Sigmoid colon (tissue), 4 donors: Measurements from ENCODE around the gene TNF.

Experiments
- EP300 ChIP-seq, 4 donors: sonication (generic); formaldehyde crosslinking; IDR thresholded peaks; one replicate each; pipeline ENCODE4 v1.6.1; 2017; ENCODE audit warnings: antibody characterized with exemption in 4 of 4
- POLR2A ChIP-seq, 2 donors: fragments of 450-650 bp; IDR thresholded peaks; one replicate each; pipeline ENCODE4 v1.6.1; 2016; ENCODE audit warnings: antibody characterized with exemption in 2 of 2, mild to moderate bottlenecking in 2 of 2, moderate library complexity in 2 of 2
- POLR2AphosphoS5 ChIP-seq, 4 donors: sonication (generic); formaldehyde crosslinking; IDR thresholded peaks; one replicate each; pipeline ENCODE4 v1.6.1; 2017; ENCODE audit warnings: antibody characterized with exemption in 4 of 4
- TF ChIP-seq, protein P1 (sequence below), 4 experiments: fragments of 450-650 bp in 3 of 4; fragments of 200-600 bp in 1 of 4; IDR thresholded peaks; one replicate each; pipeline ENCODE4 v1.5.1; 2016 to 2019; ENCODE audit warnings: antibody characterized with exemption in 4 of 4, mild to moderate bottlenecking in 3 of 4, moderate library complexity in 2 of 4

DNA sequence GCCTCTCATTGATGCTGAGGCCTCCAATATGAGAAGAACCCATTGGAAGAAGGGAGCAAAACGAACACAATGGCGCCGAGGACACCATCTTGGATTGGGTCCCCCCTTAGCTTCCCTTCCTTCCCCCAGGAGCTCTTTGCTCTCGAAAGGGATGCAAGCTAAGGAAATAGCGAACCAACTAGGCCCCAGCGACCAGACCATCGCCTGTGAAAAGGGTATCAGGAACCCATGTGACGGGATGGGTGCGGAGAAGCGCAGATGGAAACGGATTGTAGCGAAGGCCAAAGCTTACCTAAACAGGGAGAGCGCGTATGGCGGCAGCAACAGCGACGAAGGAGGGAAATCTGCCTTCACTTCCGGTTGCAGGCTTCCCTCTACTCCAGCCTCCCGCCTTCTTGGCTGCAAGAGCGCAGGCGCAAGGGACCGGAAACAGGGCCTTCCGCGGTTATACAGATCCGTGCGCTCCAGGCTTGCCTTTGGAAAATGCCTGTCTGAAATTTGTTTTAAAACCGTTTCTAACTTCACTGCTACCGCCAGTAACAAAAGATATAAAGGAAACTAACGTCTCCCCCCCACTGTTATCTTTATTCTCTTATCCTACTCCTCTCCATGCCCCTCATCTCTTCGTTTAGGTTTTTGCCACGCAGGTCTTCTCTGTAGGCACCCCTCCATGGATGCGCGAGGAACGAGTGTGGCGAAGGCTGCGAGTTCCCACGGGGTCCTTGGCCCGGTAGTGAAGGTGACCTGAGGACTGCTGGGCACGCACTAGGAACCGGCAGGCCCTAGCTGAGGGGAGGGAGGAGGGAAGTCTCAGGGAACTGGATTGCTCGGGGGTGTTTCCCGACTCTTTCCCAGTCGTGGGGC lies 33.5 kb upstream of the TNF start, which contains the start of gene DDX39B:
- TF ChIP-seq, protein P1, sequence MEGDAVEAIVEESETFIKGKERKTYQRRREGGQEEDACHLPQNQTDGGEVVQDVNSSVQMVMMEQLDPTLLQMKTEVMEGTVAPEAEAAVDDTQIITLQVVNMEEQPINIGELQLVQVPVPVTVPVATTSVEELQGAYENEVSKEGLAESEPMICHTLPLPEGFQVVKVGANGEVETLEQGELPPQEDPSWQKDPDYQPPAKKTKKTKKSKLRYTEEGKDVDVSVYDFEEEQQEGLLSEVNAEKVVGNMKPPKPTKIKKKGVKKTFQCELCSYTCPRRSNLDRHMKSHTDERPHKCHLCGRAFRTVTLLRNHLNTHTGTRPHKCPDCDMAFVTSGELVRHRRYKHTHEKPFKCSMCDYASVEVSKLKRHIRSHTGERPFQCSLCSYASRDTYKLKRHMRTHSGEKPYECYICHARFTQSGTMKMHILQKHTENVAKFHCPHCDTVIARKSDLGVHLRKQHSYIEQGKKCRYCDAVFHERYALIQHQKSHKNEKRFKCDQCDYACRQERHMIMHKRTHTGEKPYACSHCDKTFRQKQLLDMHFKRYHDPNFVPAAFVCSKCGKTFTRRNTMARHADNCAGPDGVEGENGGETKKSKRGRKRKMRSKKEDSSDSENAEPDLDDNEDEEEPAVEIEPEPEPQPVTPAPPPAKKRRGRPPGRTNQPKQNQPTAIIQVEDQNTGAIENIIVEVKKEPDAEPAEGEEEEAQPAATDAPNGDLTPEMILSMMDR (IDR thresholded peaks at IDR 0.05) = no peak
- TF ChIP-seq EP300 (IDR thresholded peaks at IDR 0.05) (peak in 1 of 4 donors; percentile 10), POLR2AphosphoS5 (IDR thresholded peaks at IDR 0.05) (peak; percentile 89 to 95 (median 92)), POLR2A (IDR thresholded peaks at IDR 0.05) (peak; percentile 64 to 77)
